Mucosa of rectum (tissue), 2 donors: ENCODE measurements around the gene SPC24.
A peak's percentile ranks its signal among the peaks of the same experiment; 100 is the strongest.
"Not testable (repeated sequence)": the region's sequence is repeated elsewhere in the genome, so short reads cannot be mapped to it uniquely, and the experiment has no call there.

ENCODE experiments used
- H3K27ac ChIP-seq, 2 donors: one replicate each; pipeline ENCODE4 v1.7.0; 2013; ENCODE audit warnings: inconsistent platforms in 2 of 2, low read depth in 2 of 2, low read length in 2 of 2
- H3K27me3 ChIP-seq, 2 donors: one replicate each; pipeline ENCODE4 v1.7.0; 2013; ENCODE audit warnings: low read length in 2 of 2; ENCODE audit not compliant: control insufficient read depth in 2 of 2, insufficient read depth in 2 of 2
- H3K36me3 ChIP-seq, 2 donors: one replicate each; pipeline ENCODE4 v1.7.0; 2013; ENCODE audit warnings: low read length in 2 of 2; ENCODE audit not compliant: control insufficient read depth in 2 of 2, insufficient read depth in 2 of 2
- H3K4me1 ChIP-seq, 2 donors: one replicate each; pipeline ENCODE4 v1.7.0; 2013; ENCODE audit warnings: low read length in 2 of 2, mild to moderate bottlenecking in 1 of 2; ENCODE audit not compliant: control insufficient read depth in 2 of 2, insufficient read depth in 2 of 2
- H3K4me3 ChIP-seq, 2 donors: one replicate each; pipeline ENCODE4 v1.7.0; 2013; ENCODE audit warnings: low read length in 2 of 2
- H3K9ac ChIP-seq, 2 donors: one replicate each; pipeline ENCODE4 v1.7.0; 2013; ENCODE audit warnings: low read length in 2 of 2, low read depth in 1 of 2, mild to moderate bottlenecking in 1 of 2
- H3K9me3 ChIP-seq, 2 donors: one replicate each; pipeline ENCODE4 v1.7.0; 2013; ENCODE audit warnings: low read length in 2 of 2; ENCODE audit not compliant: control insufficient read depth in 2 of 2
- donor health status: healthy.
- donor health status: Normal muscosa, but diverticular disease.

The SPC24 gene

GRCh38 chr19:11166281-11167142 lies 10.9 kb upstream of the SPC24 start:
- H3K4me1 ChIP-seq = peaks cover 3 to 16% of the 10 kb centered on the region in 2 donors
- H3K4me3 ChIP-seq = no peak overlapping the region
- H3K27me3 ChIP-seq = no peaks in the 10 kb centered on the region
- H3K9ac ChIP-seq = no peak overlapping the region
- H3K27ac ChIP-seq = peak overlapping the region; percentile 65 to 71
- H3K9me3 ChIP-seq = no peaks in the 10 kb centered on the region
- H3K36me3 ChIP-seq = peaks cover 11 to 12% of the 10 kb centered on the region in 2 donors

- no peak overlapping the region for H3K4me3 ChIP-seq
- H3K36me3 ChIP-seq = peaks cover 10 to 12% of the 10 kb centered on the region in 2 donors
- H3K9ac ChIP-seq = no peak overlapping the region
Measured at GRCh38 chr19:11165486-11166030, 10.0 kb upstream of the SPC24 start.

GRCh38 chr19:11164879-11165406 lies 9.4 kb upstream of the SPC24 start:
- peaks cover 3 to 16% of the 10 kb centered on the region in 2 donors for H3K4me1 ChIP-seq
- no peak overlapping the region for H3K9ac ChIP-seq
- H3K27ac ChIP-seq = peak overlapping the region; percentile 71
- H3K9me3 ChIP-seq = no peaks in the 10 kb centered on the region
- peaks cover 7 to 9% of the 10 kb centered on the region in 2 donors for H3K36me3 ChIP-seq
- no peak overlapping the region for H3K4me3 ChIP-seq
- H3K27me3 ChIP-seq = no peaks in the 10 kb centered on the region

More at GRCh38 chr19:11165486-11166030, 10.0 kb upstream of the SPC24 start:
- H3K27ac ChIP-seq = peak overlapping the region; percentile 71
- peaks cover 3 to 16% of the 10 kb centered on the region in 2 donors for H3K4me1 ChIP-seq
- H3K9me3 ChIP-seq = no peaks in the 10 kb centered on the region
- H3K27me3 ChIP-seq = no peaks in the 10 kb centered on the region

- Histone ChIP-seq H3K9ac (no peak overlapping the region), H3K27ac (peak overlapping the region; percentile 71), H3K27me3 (no peaks in the 10 kb centered on the region), H3K36me3 (peaks cover 5 to 7% of the 10 kb centered on the region in 2 donors), H3K9me3 (no peaks in the 10 kb centered on the region), H3K4me3 (no peak overlapping the region), H3K4me1 (peaks cover 3 to 16% of the 10 kb centered on the region in 2 donors)
Measured at GRCh38 chr19:11164296-11164695, 8.7 kb upstream of the SPC24 start.

- not testable (repeated sequence) for H3K9ac ChIP-seq, H3K9me3 ChIP-seq, H3K27me3 ChIP-seq, H3K4me3 ChIP-seq, H3K27ac ChIP-seq, H3K36me3 ChIP-seq
- H3K4me1 ChIP-seq = peaks cover 6 to 12% of the 10 kb centered on the region in 2 donors
Measured at GRCh38 chr19:11160440-11160768, 4.8 kb upstream of the SPC24 start.

- H3K27ac ChIP-seq = peak overlapping the region in 1 of 2 donors; percentile 29
- H3K9me3 ChIP-seq = no peaks in the 10 kb centered on the region
- H3K4me3 ChIP-seq = no peak overlapping the region
- no peak overlapping the region for H3K9ac ChIP-seq
- H3K27me3 ChIP-seq = no peaks in the 10 kb centered on the region
- H3K4me1 ChIP-seq = peaks cover 8 to 17% of the 10 kb centered on the region in 2 donors
- H3K36me3 ChIP-seq = no peaks in the 10 kb centered on the region
Measured at GRCh38 chr19:11159598-11160439, 4.2 kb upstream of the SPC24 start.

DNA sequence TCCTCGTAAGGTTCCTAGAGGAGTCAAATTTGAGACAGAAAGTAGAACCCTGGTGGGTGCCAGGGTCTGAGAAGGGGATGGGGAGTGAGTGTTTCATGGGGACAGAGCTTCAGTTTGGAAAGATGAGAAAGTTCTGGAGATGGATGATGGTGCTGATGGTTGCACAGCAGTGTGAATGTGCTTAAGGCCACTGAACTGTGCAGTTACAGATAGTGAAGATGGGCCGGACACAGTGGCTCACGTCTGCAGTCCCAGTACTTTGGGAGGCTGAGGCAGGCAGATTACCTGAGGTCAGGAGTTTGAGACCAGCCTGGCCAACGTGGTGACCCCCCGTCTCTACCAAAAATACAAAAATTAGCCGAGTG lies 917 bp downstream of the SPC24 start:
- peak overlapping the region in 1 of 2 donors; percentile 83 for H3K4me3 ChIP-seq
- peaks cover 14 to 15% of the 10 kb centered on the region in 2 donors for H3K4me1 ChIP-seq
- peak overlapping the region in 1 of 2 donors; percentile 62 for H3K9ac ChIP-seq
- H3K9me3 ChIP-seq = no peaks in the 10 kb centered on the region
- H3K27me3 ChIP-seq = no peaks in the 10 kb centered on the region
- no peak overlapping the region for H3K27ac ChIP-seq
- H3K36me3 ChIP-seq = no peaks in the 10 kb centered on the region

DNA sequence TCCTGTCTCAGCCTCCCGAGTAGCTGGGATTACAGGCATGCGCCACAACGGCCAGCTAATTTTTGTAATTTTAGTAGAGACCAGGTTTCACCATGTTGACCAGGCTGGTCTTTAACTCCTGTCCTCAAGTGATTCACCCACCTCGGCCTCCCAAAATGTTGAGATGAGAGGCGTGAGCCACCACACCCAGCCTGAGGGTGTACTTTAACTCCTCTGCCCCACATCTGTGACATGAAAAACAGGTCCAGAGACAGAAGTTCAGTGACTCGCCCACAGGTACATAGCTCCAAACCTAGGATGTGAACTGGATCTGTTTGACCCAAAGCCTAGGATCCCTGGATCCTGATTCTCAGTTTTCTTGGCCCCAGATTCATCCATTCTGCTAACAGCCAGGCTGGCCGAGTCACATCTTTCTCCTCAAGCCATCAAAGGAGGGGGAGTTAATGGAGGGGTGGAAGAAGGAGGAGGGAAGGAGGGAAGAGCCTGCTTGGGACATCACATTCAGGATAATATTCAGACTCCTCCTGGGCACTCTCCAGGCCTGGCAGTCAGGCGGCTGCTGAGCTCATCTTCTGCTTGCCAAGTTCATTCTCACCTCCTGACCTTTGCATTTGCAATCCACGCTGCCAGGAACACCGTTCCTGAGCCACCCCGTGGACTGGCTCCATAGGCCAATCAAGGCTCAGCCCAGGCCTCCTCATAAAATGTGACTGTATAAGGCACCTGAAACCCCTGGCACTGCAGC lies 3.1 kb downstream of the SPC24 start:
- Histone ChIP-seq H3K27me3 (no peaks in the 10 kb centered on the region), H3K27ac (peak overlapping the region; percentile 35 to 38), H3K4me3 (no peak overlapping the region), H3K9me3 (no peaks in the 10 kb centered on the region), H3K4me1 (peaks cover 14 to 15% of the 10 kb centered on the region in 2 donors), H3K36me3 (no peaks in the 10 kb centered on the region), H3K9ac (peak overlapping the region in 1 of 2 donors; percentile 15)

GRCh38 chr19:11151181-11151580 lies 4.4 kb downstream of the SPC24 start:
- no peak overlapping the region for H3K4me3 ChIP-seq
- H3K27ac ChIP-seq = peak overlapping the region in 1 of 2 donors; percentile 17
- no peaks in the 10 kb centered on the region for H3K36me3 ChIP-seq
- H3K9me3 ChIP-seq = no peaks in the 10 kb centered on the region
- no peaks in the 10 kb centered on the region for H3K27me3 ChIP-seq
- no peak overlapping the region for H3K9ac ChIP-seq
- H3K4me1 ChIP-seq = peaks cover 12 to 13% of the 10 kb centered on the region in 2 donors
